HPDE6-E6E7 (cell line): Measurements from ENCODE around the gene RNF111.
"Not testable (repeated sequence)": the region's sequence is repeated elsewhere in the genome, so short reads cannot be mapped to it uniquely, and the experiment has no call there.

ENCODE experiments used
- DNase-seq: peaks from one replicate; pipeline ENCODE4 v3.0.0; 2011; ENCODE audit warnings: missing footprints; ENCODE audit errors: extremely low spot score

RNF111 gene

GRCh38 chr15:59000251-59000650, 12.8 kb downstream of the RNF111 start:
- not testable (repeated sequence) for DNase-seq

GRCh38 chr15:59001946-59002345, 14.5 kb downstream of the RNF111 start:
- no peak for DNase-seq

- no peak for DNase-seq
Observed at GRCh38 chr15:59002418-59002859, 15.0 kb downstream of the RNF111 start.

GRCh38 chr15:59005579-59005978, 18.1 kb downstream of the RNF111 start:
- DNase-seq, result no peak

- DNase-seq, result no peak
Observed at GRCh38 chr15:59008086-59008485, 20.6 kb downstream of the RNF111 start.

GRCh38 chr15:59011262-59011952, 23.9 kb downstream of the RNF111 start:
- DNase-seq, result no peak

GRCh38 chr15:59013246-59013873, 25.9 kb downstream of the RNF111 start:
- DNase-seq, result no peak

- no peak for DNase-seq
Observed at GRCh38 chr15:59014068-59014467, 26.6 kb downstream of the RNF111 start.

- DNase-seq, result no peak
Observed at GRCh38 chr15:59017449-59017848, 30.0 kb downstream of the RNF111 start.

GRCh38 chr15:59018833-59019232, 31.4 kb downstream of the RNF111 start:
- DNase-seq, result no peak

GRCh38 chr15:59020322-59020721, 32.9 kb downstream of the RNF111 start:
- DNase-seq, result no peak

- DNase-seq, result no peak
Observed at GRCh38 chr15:59022188-59022587, 34.7 kb downstream of the RNF111 start.

GRCh38 chr15:59026207-59026606, 38.7 kb downstream of the RNF111 start:
- DNase-seq, result no peak

- DNase-seq, result no peak
Observed at GRCh38 chr15:59028387-59028955, 41.0 kb downstream of the RNF111 start.

- no peak for DNase-seq
Observed at GRCh38 chr15:59029554-59029953, 42.1 kb downstream of the RNF111 start.

- DNase-seq, result no peak
Observed at GRCh38 chr15:59035201-59035600, 47.7 kb downstream of the RNF111 start.

GRCh38 chr15:59039225-59039624, 51.8 kb downstream of the RNF111 start:
- no peak for DNase-seq

- no peak for DNase-seq
Observed at GRCh38 chr15:59042041-59042440, 54.6 kb downstream of the RNF111 start.

- DNase-seq, result no peak
Observed at GRCh38 chr15:59048897-59049296, 61.4 kb downstream of the RNF111 start.

- no peak for DNase-seq
Observed at GRCh38 chr15:59051873-59052861, 64.7 kb downstream of the RNF111 start.

GRCh38 chr15:59052915-59053407, 65.5 kb downstream of the RNF111 start:
- no peak for DNase-seq

GRCh38 chr15:59053482-59053881, 66.0 kb downstream of the RNF111 start:
- no peak for DNase-seq
